ENCODE measurements around the gene C5orf15.
"Not testable (repeated sequence)": the region's sequence is repeated elsewhere in the genome, so short reads cannot be mapped to it uniquely, and the experiment has no call there.

The C5orf15 gene

GRCh38 chr5:133938039-133938821, 30.2 kb downstream of the C5orf15 start:
- Histone ChIP-seq H3K4me1 (ENCODE audit: insufficient read depth, low read length) (no peaks in the 10 kb centered on the region), H3K36me3 (ENCODE audit: insufficient read depth, low read length) (no peaks in the 10 kb centered on the region), H3K79me2 (ENCODE audit: insufficient read depth, low read length) (no peaks in the 10 kb centered on the region), H3K9me3 (ENCODE audit: insufficient read depth, low read length, severe bottlenecking) (no peaks in the 10 kb centered on the region), H3K4me3 (ENCODE audit: low read depth in 1 of 2, low read length in 2 of 2) (no peak overlapping the region), H3K4me2 (ENCODE audit: insufficient read depth, low read length) (no peak overlapping the region), H3K9ac (ENCODE audit: low read depth, low read length) (no peak overlapping the region), H4K20me1 (ENCODE audit: insufficient read depth, low read length) (no peaks in the 10 kb centered on the region; the same call in 1 of the 2 replicates), H3K27ac (ENCODE audit: low read length) (no peak overlapping the region), H3K27me3 (ENCODE audit: insufficient read depth, low read length, poor library complexity) (peaks cover 2% of the 10 kb centered on the region), H2AFZ (ENCODE audit: low read depth, low read length) (no peak overlapping the region)
- DNase-seq (no peak), ATAC-seq (ENCODE audit: insufficient read depth, low read depth) (no peak)
- no peak for TF ChIP-seq EZH2 (IDR thresholded peaks at IDR 0.05; ENCODE audit: borderline replicate concordance, low read depth, low read length, severe bottlenecking)

GRCh38 chr5:133937628-133938027, 30.8 kb downstream of the C5orf15 start:
- DNase-seq; H3K27ac ChIP-seq (ENCODE audit: low read length); H3K4me1 ChIP-seq (ENCODE audit: insufficient read depth, low read length): not testable (repeated sequence)

GRCh38 chr5:133936651-133937015, 31.8 kb downstream of the C5orf15 start:
- Histone ChIP-seq H2AFZ (ENCODE audit: low read depth, low read length) (no peak overlapping the region), H3K4me2 (ENCODE audit: insufficient read depth, low read length) (no peak overlapping the region), H3K9ac (ENCODE audit: low read depth, low read length) (no peak overlapping the region), H3K27me3 (ENCODE audit: insufficient read depth, low read length, poor library complexity) (peaks cover 2% of the 10 kb centered on the region), H3K36me3 (ENCODE audit: insufficient read depth, low read length) (no peaks in the 10 kb centered on the region), H3K79me2 (ENCODE audit: insufficient read depth, low read length) (no peaks in the 10 kb centered on the region), H3K4me3 (ENCODE audit: low read depth in 1 of 2, low read length in 2 of 2) (no peak overlapping the region), H3K4me1 (ENCODE audit: insufficient read depth, low read length) (no peaks in the 10 kb centered on the region), H3K27ac (ENCODE audit: low read length) (no peak overlapping the region), H4K20me1 (ENCODE audit: insufficient read depth, low read length) (no peaks in the 10 kb centered on the region; the same call in 1 of the 2 replicates), H3K9me3 (ENCODE audit: insufficient read depth, low read length, severe bottlenecking) (no peaks in the 10 kb centered on the region)
- DNase-seq = no peak
- TF ChIP-seq EZH2 (IDR thresholded peaks at IDR 0.05; ENCODE audit: borderline replicate concordance, low read depth, low read length, severe bottlenecking) (no peak), CTCF (IDR thresholded peaks at IDR 0.05; ENCODE audit: borderline replicate concordance, extremely low read depth, low read length, poor library complexity, severe bottlenecking) (no peak)
- no peak for ATAC-seq (ENCODE audit: insufficient read depth, low read depth)

More at GRCh38 chr5:133937628-133938027, 30.8 kb downstream of the C5orf15 start:
- ATAC-seq (ENCODE audit: insufficient read depth, low read depth); H3K79me2 ChIP-seq (ENCODE audit: insufficient read depth, low read length); H3K9ac ChIP-seq (ENCODE audit: low read depth, low read length); H4K20me1 ChIP-seq (ENCODE audit: insufficient read depth, low read length); H3K27me3 ChIP-seq (ENCODE audit: insufficient read depth, low read length, poor library complexity); H2AFZ ChIP-seq (ENCODE audit: low read depth, low read length); H3K9me3 ChIP-seq (ENCODE audit: insufficient read depth, low read length, severe bottlenecking); H3K4me3 ChIP-seq (ENCODE audit: low read depth in 1 of 2, low read length in 2 of 2); H3K36me3 ChIP-seq (ENCODE audit: insufficient read depth, low read length); H3K4me2 ChIP-seq (ENCODE audit: insufficient read depth, low read length): not testable (repeated sequence)

GRCh38 chr5:133935991-133936650, 32.3 kb downstream of the C5orf15 start:
- H3K4me3 ChIP-seq (ENCODE audit: low read depth in 1 of 2, low read length in 2 of 2); H3K36me3 ChIP-seq (ENCODE audit: insufficient read depth, low read length); H3K79me2 ChIP-seq (ENCODE audit: insufficient read depth, low read length); H3K4me2 ChIP-seq (ENCODE audit: insufficient read depth, low read length); H3K9me3 ChIP-seq (ENCODE audit: insufficient read depth, low read length, severe bottlenecking); H3K27ac ChIP-seq (ENCODE audit: low read length); H3K27me3 ChIP-seq (ENCODE audit: insufficient read depth, low read length, poor library complexity); DNase-seq; H2AFZ ChIP-seq (ENCODE audit: low read depth, low read length); H4K20me1 ChIP-seq (ENCODE audit: insufficient read depth, low read length); H3K4me1 ChIP-seq (ENCODE audit: insufficient read depth, low read length); H3K9ac ChIP-seq (ENCODE audit: low read depth, low read length); ATAC-seq (ENCODE audit: insufficient read depth, low read depth): not testable (repeated sequence)

GRCh38 chr5:133935667-133935940, 32.8 kb downstream of the C5orf15 start:
- peaks cover 2% of the 10 kb centered on the region for H3K27me3 ChIP-seq (ENCODE audit: insufficient read depth, low read length, poor library complexity)
- no peak overlapping the region for H3K27ac ChIP-seq (ENCODE audit: low read length)
- no peaks in the 10 kb centered on the region for H3K79me2 ChIP-seq (ENCODE audit: insufficient read depth, low read length)
- no peak overlapping the region for H3K4me3 ChIP-seq (ENCODE audit: low read depth in 1 of 2, low read length in 2 of 2)
- no peaks in the 10 kb centered on the region for H3K4me1 ChIP-seq (ENCODE audit: insufficient read depth, low read length)
- ATAC-seq (ENCODE audit: insufficient read depth, low read depth) = no peak
- DNase-seq = no peak
- H3K9me3 ChIP-seq (ENCODE audit: insufficient read depth, low read length, severe bottlenecking) = no peaks in the 10 kb centered on the region
- TF ChIP-seq CTCF (IDR thresholded peaks at IDR 0.05; ENCODE audit: borderline replicate concordance, extremely low read depth, low read length, poor library complexity, severe bottlenecking) = no peak
- TF ChIP-seq EZH2 (IDR thresholded peaks at IDR 0.05; ENCODE audit: borderline replicate concordance, low read depth, low read length, severe bottlenecking) = no peak
- H3K9ac ChIP-seq (ENCODE audit: low read depth, low read length) = no peak overlapping the region
- no peaks in the 10 kb centered on the region for H3K36me3 ChIP-seq (ENCODE audit: insufficient read depth, low read length)
- H4K20me1 ChIP-seq (ENCODE audit: insufficient read depth, low read length) = no peaks in the 10 kb centered on the region; the same call in 1 of the 2 replicates
- H2AFZ ChIP-seq (ENCODE audit: low read depth, low read length) = no peak overlapping the region
- no peak overlapping the region for H3K4me2 ChIP-seq (ENCODE audit: insufficient read depth, low read length)
